Astrocyte (in vitro differentiated cells and primary cell): ENCODE results near the gene TIMM13.

Experiments used
- CTCF ChIP-seq: IDR thresholded peaks from 2 replicates; pipeline ENCODE4 v1.5.1; 2011; ENCODE audit warnings: low read depth, mild to moderate bottlenecking, inconsistent platforms, low read length, moderate library complexity; ENCODE audit not compliant: insufficient read depth
- EZH2 ChIP-seq: IDR thresholded peaks from 2 replicates; pipeline ENCODE4 v1.6.1; 2012; ENCODE audit warnings: mild to moderate bottlenecking, low read length, inconsistent platforms; ENCODE audit not compliant: insufficient read depth

DNA sequence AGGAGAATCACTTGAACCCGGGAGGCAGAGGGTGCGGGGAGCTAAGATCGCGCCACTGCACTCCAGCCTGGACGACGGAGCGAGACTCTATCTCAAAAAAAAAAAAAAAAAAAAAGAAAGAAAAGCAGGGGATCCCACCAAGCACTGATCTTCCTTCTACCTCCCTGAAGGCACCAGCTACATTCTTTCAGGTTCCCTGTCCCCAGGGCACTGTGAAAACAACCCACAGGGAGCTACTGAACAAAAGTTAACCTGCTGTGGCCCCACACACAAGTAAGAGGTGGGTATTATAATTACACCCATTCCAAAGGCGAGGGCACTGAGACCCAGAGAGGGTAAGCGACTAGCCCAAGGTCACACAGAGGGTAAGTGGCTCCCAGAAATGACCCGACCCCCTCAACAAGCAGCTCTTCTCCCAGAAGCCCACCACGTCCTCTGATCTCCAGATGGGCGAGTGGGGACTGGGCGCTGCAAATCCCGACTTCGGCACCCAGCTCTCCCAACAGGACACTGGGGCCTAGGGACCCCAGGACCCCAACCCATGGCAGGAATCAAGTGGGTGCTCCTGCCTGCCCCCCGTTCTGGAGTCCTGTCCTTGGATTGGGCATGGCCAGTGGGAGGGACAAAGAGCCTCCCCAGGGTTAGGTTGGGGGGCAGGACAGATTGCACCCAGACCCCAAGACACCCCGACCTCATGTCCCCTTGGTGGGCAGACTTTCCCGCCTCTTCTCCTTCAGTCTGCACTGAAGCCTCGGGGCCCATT, 27.0 kb upstream of the TIMM13 start:
- TF ChIP-seq CTCF (no peak), EZH2 (no peak)
